ACHN (cell line): ENCODE data around the gene NPIPA7.
"Not testable (repeated sequence)": the region's sequence is repeated elsewhere in the genome, so short reads cannot be mapped to it uniquely, and the experiment has no call there.

Experiments used
- DNase-seq: peaks from one replicate; pipeline ENCODE4 v3.0.0-alpha.2; 2015
- in situ Hi-C: cut with HindIII; loops from 2 replicates; pipeline ENCODE4 v1.10.0; 2017; ENCODE audit warnings: low sequenced_read_pairs, low pct_ligation_motif_present, low pct_unique_long_range_greater_than_20kb

Gene NPIPA7

DNA sequence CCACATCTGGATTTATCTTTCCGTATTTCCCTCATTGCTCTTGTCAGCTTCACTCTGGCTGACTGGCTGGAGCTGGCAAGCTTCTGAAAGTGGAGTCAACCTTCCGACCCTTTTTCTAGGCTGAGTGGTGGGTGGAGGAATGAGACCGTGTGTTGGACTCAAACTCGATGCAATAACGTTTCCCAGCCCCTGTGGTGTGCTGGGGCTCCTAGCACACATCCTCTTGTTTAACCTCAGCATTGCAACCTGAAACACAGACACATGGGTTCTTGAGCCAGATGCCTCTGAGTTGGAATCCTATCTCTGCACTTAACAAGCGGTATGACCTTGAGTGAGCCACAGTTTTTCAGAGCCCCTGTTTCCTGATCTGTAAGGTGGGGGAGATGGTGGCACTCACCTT is 29.5 kb downstream of the NPIPA7 start:
- in situ Hi-C loops, DNase-seq: not testable (repeated sequence)

DNA sequence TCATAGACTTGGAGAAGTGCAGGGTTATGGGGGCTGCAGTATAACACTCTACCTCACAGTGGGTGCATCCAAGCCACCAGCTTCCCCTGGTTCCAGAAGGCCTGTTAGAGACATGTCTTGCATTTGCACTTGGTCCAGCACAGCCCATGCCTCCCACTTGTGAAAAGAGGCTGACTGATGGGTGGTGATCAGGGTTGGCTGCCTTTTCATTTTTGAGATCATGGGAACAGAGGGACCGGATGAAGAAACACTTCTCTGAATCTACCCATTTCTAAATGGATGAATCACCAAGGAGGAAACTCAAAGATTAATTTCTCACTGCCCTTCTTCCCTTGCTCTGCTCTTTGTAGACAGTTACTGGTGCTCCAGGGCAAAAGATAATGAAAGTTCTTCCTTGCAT is 34.8 kb downstream of the NPIPA7 start:
- DNase-seq, in situ Hi-C loops: not testable (repeated sequence)

DNA sequence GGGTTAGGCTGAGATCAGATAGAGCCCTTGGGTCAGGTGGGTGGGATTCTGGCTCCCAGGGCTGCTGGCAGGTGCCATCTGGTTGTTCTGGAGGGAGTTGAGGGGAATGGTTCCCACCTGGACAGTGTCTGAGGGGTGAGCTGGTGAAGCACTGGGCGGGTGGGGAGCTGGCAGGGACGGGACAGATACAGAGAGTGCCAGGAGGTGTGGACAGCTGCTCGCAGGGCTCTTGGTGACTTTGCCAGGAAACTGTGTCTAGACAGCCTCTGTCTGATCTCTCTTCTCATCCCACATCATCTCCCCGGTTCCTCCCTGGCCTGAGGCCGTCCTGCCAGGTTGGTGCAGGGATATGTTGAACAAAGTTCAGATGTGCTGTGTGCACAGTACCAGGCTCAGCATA is 38.1 kb downstream of the NPIPA7 start:
- DNase-seq, in situ Hi-C loops: not testable (repeated sequence)

DNA sequence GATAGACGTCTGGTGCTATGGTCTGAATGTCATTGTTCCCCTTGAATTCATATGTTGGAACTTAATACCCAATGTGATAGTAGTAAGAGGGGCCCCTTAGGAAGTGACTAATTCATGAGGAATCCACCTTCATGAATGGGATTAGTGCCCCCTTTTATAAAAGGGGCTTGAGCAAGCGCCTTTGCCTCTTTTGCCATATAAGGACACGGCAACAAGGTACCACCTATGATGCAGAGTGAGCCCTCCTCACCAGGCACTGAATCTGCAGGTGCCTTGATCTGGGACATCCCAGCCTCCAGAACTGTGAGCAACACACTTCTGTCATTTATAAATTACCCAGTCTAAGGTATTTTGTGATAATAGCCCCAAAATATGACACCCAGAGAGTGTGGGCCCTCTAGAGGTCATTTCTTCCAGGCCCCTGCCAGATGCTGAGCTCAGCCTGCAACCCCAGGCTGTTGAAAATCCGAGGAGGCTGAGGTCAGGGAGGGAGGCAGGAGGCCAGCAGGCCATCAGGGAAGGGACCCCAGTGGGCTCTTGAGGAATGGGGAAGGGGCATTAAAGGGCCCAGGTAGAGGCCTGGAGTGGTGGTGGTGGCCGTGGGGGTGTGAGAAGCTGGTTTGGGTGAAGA is 39.1 kb downstream of the NPIPA7 start:
- DNase-seq, in situ Hi-C loops: not testable (repeated sequence)

DNA sequence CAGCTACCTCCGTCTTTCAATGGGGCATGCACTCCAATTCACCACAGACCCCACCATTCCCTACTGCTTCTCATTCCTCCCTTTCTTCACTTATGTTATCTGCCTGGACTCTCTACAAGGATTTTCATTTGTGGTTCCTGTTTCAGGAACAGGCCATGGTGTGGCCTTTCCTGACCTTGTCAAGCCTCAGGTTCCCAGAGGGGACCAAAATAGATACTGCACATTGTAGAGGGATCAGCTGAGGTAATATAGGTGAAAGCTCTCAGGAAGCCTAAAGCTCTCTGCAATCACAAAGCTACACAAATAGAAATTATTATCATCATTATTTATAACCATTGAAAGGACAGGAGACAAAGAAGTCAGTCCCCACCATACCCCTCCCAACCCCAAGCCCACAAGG is 41.6 kb downstream of the NPIPA7 start:
- in situ Hi-C loops, DNase-seq: not testable (repeated sequence)

DNA sequence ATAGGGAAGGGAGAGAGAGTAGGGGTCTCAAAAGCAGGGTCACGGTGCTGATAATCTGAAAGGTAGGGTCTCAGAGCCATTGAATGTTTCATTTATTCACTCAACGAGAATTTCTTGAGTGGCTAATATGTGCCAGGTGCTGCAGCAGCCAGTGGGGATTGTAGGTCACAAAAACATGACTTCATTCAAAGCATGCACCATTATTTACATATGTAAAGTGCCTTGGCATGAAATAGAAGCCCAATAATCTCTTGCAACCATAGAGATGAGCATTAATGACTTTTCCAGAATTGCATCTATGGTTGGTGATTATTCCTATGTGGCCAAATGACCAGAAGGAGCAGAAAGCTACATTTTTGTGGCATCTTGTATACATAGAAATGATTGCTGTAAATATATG is 46.2 kb downstream of the NPIPA7 start:
- DNase-seq, in situ Hi-C loops: not testable (repeated sequence)

DNA sequence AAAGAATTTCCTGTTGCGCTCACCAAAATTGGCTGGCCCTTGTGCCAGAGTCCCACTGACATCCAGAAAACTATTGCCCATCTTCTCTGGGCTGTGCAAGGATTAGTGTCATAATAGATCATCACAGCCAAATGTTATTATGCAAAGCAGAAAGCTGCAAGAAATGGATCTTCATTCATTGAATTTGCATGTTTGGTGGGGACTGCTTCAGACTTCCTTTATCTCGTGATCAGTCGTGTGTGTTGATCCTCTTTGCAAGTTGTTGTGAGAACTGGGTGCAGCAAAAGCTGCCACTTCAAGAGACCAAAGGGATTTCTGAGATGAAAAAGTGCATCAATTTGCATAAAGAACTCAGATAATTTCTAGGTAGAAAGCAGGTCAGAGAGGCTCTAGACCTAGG is 52.2 kb downstream of the NPIPA7 start:
- DNase-seq, in situ Hi-C loops: not testable (repeated sequence)

DNA sequence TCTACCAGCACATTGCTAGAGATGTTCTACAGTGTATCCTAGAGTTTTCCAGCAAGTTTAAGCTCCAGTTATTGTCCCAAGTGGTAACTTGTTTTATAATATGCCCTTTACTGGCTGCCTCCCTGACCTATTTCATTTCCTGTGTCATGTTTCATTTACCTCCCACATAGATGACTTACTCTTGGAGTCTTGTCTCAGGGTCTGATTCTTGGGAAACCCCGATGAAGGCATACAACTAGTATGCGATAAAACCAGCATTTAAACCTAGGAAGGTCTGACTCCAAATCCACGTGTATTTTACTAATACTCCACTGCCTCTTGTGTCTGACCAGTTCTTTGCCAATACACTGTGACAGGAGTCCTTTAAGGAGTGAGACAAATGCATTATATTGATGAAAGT is 55.8 kb downstream of the NPIPA7 start:
- in situ Hi-C loops, DNase-seq: not testable (repeated sequence)

DNA sequence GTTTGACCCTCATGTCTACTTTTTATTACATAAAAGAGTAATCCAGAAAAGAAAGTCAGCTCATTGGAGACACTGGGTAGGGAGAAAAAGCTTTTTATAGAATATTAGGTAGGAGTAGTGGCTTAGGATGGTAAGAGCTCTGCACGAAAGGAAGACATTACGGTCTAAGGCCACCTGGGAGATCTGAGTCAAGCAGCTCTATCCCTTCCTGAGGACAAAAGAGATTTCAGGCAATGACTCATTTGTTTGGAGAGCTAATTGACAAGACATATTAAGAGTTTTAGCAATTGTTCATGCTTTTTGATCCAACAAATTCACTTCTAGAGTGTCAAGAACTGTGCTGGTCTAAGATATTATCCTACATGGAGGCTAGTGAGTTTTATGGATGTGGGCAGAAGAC is 62.5 kb downstream of the NPIPA7 start:
- in situ Hi-C loops, DNase-seq: not testable (repeated sequence)
